Adrenal gland (tissue), 12 donors: ENCODE measurements around the gene APBA2. TPM values are rescaled to one million over a fixed set of nuclear protein-coding genes. Genes with fewer than 3 reads are reported as not detected.
"Not testable (repeated sequence)": the region's sequence is repeated elsewhere in the genome, so short reads cannot be mapped to it uniquely, and the experiment has no call there.

Experiments used
- DNase-seq, 7 donors: peaks; one replicate each; pipeline ENCODE4 v3.0.0-alpha.2; 2019 to 2020
- H3K27ac ChIP-seq, 5 donors: fragments of 200-600 bp; sonication (generic) in 4 of 5; 1 replicate in 3 of 5; 2 replicates in 2 of 5; pipeline versions ENCODE4 v1.5.1 to v1.8.0; 2016 to 2020; ENCODE audit warnings: mild to moderate bottlenecking in 1 of 5
- H3K27me3 ChIP-seq: fragments of 200-600 bp; 2 replicates; pipeline ENCODE4 v1.8.0; 2021
- H3K36me3 ChIP-seq, 2 donors: fragments of 200-600 bp; replicated peaks in 1 of 2; 1 replicate in 1 of 2; 2 replicates in 1 of 2; pipeline versions ENCODE4 v1.5.1 to v1.8.0; 2018 to 2022
- H3K4me1 ChIP-seq, 2 donors: fragments of 200-600 bp; replicated peaks in 1 of 2; 1 replicate in 1 of 2; 2 replicates in 1 of 2; pipeline versions ENCODE4 v1.5.1 to v1.8.0; 2018 to 2021
- H3K4me3 ChIP-seq, 4 donors: fragments of 200-600 bp; sonication (generic) in 3 of 4; one replicate each; pipeline ENCODE4 v1.5.1; 2016 to 2018
- H3K9me3 ChIP-seq, 3 donors: fragments of 200-600 bp; sonication (generic) in 1 of 3; replicated peaks in 1 of 3; 1 replicate in 2 of 3; 2 replicates in 1 of 3; pipeline versions ENCODE4 v1.5.1 to v1.8.0; 2016 to 2021
- POLR2A ChIP-seq, 2 donors: fragments of 450-650 bp; IDR thresholded peaks; one replicate each; pipeline ENCODE4 v1.6.1; 2017; ENCODE audit warnings: antibody characterized with exemption in 2 of 2, mild to moderate bottlenecking in 2 of 2, moderate library complexity in 1 of 2
- WGBS, 4 donors: extraction: QIAGEN DNeasy Blood & Tissue Kit in 2 of 4; methylation state at CpG; one replicate each; pipeline versions ENCODE4 v1.1.5 to v1.1.7; 2013 to 2017; 5-methylcytosine and 5-hydroxymethylcytosine counted together
- intact Hi-C, 2 donors: fragments of 100-400 bp; cut with DNase I; formaldehyde crosslinking; loops; one replicate each; pipeline versions ENCODE4 v1.14.1 to v1.15.0; 2022 to 2023
- polyA plus RNA-seq, 3 donors: library from polyadenylated mRNA; stranded (reverse); fragments of 200-250 nt in 2 of 3; fragments of 350-450 nt in 1 of 3; fragmentation: Illumina TruSeq in 1 of 3; extraction: RNeasy Lipid Tissue Mini Kit (QIAGEN cat#74804) in 1 of 3; gene quantifications; one replicate each; pipeline ENCODE4 v1.2.3, GENCODE V29; 2013 to 2014
- total RNA-seq, 9 donors: library from RNA; depleted of rRNA in 4 of 9; stranded (reverse); fragments of >200 nt in 4 of 9; fragments of 120-200 nt in 1 of 9; fragmentation: NEBNext Ultra II Directional in 1 of 9; extraction: Animal tissue kit (Norgen Biotek cat#: 25700) in 1 of 9; gene quantifications; one replicate each; pipeline versions ENCODE4 v1.1.0 to v1.2.4, GENCODE V29; 2013 to 2023
- TF ChIP-seq, protein P1 (sequence below), 6 experiments: fragments of 450-650 bp in 4 of 6; fragments of 200-600 bp in 2 of 6; sonication (generic) in 1 of 6; IDR thresholded peaks; 1 replicate in 5 of 6; 2 replicates in 1 of 6; pipeline versions ENCODE4 v1.5.1 to v1.8.0; 2016 to 2021; ENCODE audit warnings: antibody characterized with exemption in 6 of 6, mild to moderate bottlenecking in 2 of 6, moderate library complexity in 1 of 6
- donor health status: healthy with polysubstance abuse.
- donor health status: Bipolar disorder and iron deficiency.
- donor health status: DM: yes; HTN: yes; CAD: no.
- donor health status: DM: no; HTN: no; CAD: no.
- donor health status: DM: no; HTN: no; CAD: no.
- donor health status: DM: yes; HTN: yes; CAD: no.

APBA2 gene
- total and polyA plus RNA-seq, 12 donors, result 2.1 to 13.2 (median 4.7) TPM

DNA sequence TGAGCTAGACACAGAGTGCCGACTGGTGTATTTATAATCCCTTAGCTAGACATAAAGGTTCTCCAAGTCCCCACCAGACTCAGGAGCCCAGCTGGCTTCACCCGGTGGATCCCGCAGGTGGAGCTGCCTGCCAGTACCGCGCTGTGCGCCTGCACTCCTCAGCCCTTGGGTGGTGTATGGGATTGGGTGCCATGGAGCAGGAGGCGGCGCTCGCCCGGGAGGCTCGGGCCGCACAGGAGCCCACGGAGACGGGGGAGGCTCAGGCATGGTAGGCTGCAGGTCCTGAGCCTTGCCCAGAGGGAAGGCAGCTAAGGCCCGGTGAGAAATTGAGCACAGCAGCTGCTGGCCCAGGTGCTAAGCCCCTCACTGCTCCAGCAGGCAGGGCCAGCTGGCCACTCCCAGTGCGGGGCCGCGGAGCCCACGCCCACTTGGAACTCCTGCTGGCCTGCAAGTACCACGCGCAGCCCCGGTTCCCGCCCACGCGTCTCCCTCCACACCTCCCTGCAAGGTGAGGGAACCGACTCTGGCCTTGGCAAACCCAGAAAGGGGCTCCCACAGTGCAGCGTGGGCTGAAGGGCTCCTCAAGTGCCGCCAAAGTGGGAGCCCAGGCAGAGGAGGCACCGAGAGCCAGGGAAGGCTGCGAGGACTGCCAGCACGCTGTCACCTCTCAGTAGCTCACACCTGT is 274.1 kb downstream of the APBA2 start:
- 83 to 91% (median 87%) methylated on average over 10 to 31 of the region's 31 CpGs for whole genome bisulfite sequencing, 4 donors

DNA sequence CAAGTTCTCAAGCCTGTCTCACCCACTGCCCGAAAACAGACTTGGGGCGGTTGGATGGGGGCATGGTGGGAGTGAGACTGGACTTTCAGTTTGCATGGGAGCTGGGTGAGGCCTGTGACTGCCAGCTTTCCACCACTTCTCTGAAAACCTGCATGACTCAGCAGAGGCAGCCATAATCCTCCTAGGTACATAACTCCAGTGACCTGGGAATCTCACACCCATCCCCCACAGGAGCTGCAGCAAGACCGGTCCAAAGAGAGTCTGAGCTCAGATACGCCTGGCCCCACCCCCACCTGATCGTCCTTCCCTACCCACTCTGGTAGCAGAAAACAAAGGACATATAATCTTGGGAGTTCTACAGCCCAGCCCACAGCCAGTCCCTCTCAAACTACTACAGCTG is 276.6 kb downstream of the APBA2 start:
- Histone ChIP-seq H3K4me1 (no peaks in the 10 kb centered on the region), H3K27ac (no peak overlapping the region), H3K27me3 (no peaks in the 10 kb centered on the region), H3K4me3 (no peak overlapping the region), H3K36me3 (no peaks in the 10 kb centered on the region), H3K9me3 (no peaks in the 10 kb centered on the region)
- no peak for TF ChIP-seq POLR2A (IDR thresholded peaks at IDR 0.05)
- TF ChIP-seq, protein P1, sequence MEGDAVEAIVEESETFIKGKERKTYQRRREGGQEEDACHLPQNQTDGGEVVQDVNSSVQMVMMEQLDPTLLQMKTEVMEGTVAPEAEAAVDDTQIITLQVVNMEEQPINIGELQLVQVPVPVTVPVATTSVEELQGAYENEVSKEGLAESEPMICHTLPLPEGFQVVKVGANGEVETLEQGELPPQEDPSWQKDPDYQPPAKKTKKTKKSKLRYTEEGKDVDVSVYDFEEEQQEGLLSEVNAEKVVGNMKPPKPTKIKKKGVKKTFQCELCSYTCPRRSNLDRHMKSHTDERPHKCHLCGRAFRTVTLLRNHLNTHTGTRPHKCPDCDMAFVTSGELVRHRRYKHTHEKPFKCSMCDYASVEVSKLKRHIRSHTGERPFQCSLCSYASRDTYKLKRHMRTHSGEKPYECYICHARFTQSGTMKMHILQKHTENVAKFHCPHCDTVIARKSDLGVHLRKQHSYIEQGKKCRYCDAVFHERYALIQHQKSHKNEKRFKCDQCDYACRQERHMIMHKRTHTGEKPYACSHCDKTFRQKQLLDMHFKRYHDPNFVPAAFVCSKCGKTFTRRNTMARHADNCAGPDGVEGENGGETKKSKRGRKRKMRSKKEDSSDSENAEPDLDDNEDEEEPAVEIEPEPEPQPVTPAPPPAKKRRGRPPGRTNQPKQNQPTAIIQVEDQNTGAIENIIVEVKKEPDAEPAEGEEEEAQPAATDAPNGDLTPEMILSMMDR (IDR thresholded peaks at IDR 0.05), result no peak
- intact Hi-C loops, result no loop called here
- no peak for DNase-seq
- 76 to 95% (median 86%) methylated on average over 5 of the region's 5 CpGs for WGBS, 4 donors

More for the DNA sequence above, 274.1 kb downstream of the APBA2 start:
- no peaks in the 10 kb centered on the region for H3K27me3 ChIP-seq
- H3K27ac ChIP-seq, result no peak overlapping the region
- no peaks in the 10 kb centered on the region for H3K36me3 ChIP-seq
- no peak overlapping the region for H3K4me3 ChIP-seq
- no peak for TF ChIP-seq POLR2A (IDR thresholded peaks at IDR 0.05)
- TF ChIP-seq, protein P1 (IDR thresholded peaks at IDR 0.05), result no peak
- no peak for DNase-seq
- H3K4me1 ChIP-seq, result no peaks in the 10 kb centered on the region
- no peaks in the 10 kb centered on the region for H3K9me3 ChIP-seq
- intact Hi-C loops, result no loop called here

- intact Hi-C loops, DNase-seq, H3K4me1 ChIP-seq: not testable (repeated sequence)
Measured at GRCh38 chr15:29167122-29167521, 281.3 kb downstream of the APBA2 start.

More at GRCh38 chr15:29167122-29167521, 281.3 kb downstream of the APBA2 start:
- H3K27ac ChIP-seq, H3K4me3 ChIP-seq, H3K27me3 ChIP-seq, H3K36me3 ChIP-seq, H3K9me3 ChIP-seq: not testable (repeated sequence)
- WGBS, 4 donors, result 79 to 90% (median 82%) methylated on average over 2 of the region's 2 CpGs

Other genes starting within 250 kb of the APBA2 start
- 1 to 10 TPM in 5 of 9 donors, under 1 TPM in 2, not detected in 2; 0.67 to 3.0 (median 1.8) TPM for gene GOLGA8M, start 173.6 kb upstream of the APBA2 start, total RNA-seq
- 1 to 10 TPM in 1 of 3 donors, under 1 TPM in 2; 0.22 to 2.0 (median 0.51) TPM for gene GOLGA8M, start 173.6 kb upstream of the APBA2 start, polyA plus RNA-seq
- gene GOLGA6L7, start 37.3 kb upstream of the APBA2 start, total RNA-seq, result not detected
- not detected for gene GOLGA6L7, start 37.3 kb upstream of the APBA2 start, polyA plus RNA-seq